Lower leg skin (tissue), 3 donors: ENCODE measurements around the gene ZDHHC7.

Source experiments
- POLR2A ChIP-seq, 2 donors: fragments of 450-650 bp; IDR thresholded peaks; one replicate each; pipeline ENCODE4 v1.6.1; 2016 to 2017; ENCODE audit warnings: antibody characterized with exemption in 2 of 2, mild to moderate bottlenecking in 1 of 2, moderate library complexity in 1 of 2
- TF ChIP-seq, protein P1 (sequence below), 3 donors: fragments of 450-650 bp; IDR thresholded peaks; one replicate each; pipeline ENCODE4 v1.5.1; 2016; ENCODE audit warnings: antibody characterized with exemption in 3 of 3, mild to moderate bottlenecking in 3 of 3, moderate library complexity in 2 of 3

DNA sequence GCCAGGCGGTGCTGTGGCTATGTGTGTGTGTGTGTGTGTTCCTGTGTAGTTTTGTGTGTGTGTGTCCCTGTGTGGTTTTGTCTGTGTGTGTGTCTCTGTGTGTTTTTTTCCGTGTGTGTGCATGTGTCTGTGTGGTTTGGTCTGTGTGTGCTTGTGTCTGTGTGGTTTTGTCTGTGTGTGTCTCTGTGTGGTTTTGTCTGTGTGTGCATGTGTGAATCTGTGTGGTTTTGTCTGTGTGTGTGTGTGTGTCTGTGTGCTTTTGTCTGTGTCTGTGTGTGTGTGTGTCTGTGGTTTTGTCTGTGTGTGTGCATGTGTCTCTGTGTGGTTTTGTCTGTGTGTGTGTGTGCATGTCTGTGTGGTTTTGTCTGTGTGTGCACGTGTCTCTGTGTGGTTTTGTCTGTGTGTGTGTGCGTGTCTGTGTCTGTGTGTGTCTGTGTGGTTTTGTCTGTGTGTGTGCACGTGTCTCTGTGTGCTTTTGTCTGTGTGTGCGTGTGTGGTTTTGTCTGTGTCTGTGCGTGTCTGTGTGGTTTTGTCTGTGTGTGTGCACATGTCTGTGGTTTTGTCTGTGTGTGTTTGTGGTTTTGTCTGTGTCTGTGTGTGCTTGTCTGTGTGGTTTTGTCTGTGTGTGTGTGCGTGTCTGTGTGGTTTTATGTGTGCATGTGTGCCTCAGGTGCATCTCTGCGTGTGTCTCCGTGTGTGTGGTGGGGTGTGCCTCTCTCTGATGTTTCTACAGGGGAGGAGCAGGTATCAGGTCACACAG lies 62.3 kb downstream of the ZDHHC7 start:
- TF ChIP-seq, protein P1, sequence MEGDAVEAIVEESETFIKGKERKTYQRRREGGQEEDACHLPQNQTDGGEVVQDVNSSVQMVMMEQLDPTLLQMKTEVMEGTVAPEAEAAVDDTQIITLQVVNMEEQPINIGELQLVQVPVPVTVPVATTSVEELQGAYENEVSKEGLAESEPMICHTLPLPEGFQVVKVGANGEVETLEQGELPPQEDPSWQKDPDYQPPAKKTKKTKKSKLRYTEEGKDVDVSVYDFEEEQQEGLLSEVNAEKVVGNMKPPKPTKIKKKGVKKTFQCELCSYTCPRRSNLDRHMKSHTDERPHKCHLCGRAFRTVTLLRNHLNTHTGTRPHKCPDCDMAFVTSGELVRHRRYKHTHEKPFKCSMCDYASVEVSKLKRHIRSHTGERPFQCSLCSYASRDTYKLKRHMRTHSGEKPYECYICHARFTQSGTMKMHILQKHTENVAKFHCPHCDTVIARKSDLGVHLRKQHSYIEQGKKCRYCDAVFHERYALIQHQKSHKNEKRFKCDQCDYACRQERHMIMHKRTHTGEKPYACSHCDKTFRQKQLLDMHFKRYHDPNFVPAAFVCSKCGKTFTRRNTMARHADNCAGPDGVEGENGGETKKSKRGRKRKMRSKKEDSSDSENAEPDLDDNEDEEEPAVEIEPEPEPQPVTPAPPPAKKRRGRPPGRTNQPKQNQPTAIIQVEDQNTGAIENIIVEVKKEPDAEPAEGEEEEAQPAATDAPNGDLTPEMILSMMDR (IDR thresholded peaks at IDR 0.05) = peak in 1 of 3 donors; percentile 94
- no peak for TF ChIP-seq POLR2A (IDR thresholded peaks at IDR 0.05)
